Measurements from ENCODE around the gene NOTCH2. TPM values are rescaled to one million over a fixed set of nuclear protein-coding genes. Genes with fewer than 3 reads are reported as not detected.

The NOTCH2 gene
- total and polyA plus RNA-seq, 5 experiments from 2014 or later: 17.8 to 65.2 (median 21.6) TPM

- ATAC-seq (no peak), DNase-seq (no peak)
- Mint-ChIP-seq H3K4me3 (no peak overlapping the region), H3K27me3 (peaks cover 4 to 10% (median 7%) of the 10 kb centered on the region in 5 donors), H3K4me1 (peaks cover 3 to 17% (median 11%) of the 10 kb centered on the region in 4 donors), H3K36me3 (no peaks in the 10 kb centered on the region), H3K9me3 (no peaks in the 10 kb centered on the region), H3K27ac (no peak overlapping the region)
- POLR2A ChIA-PET: no interaction called here
Measured at GRCh38 chr1:119862276-119862675, 207.2 kb downstream of the NOTCH2 start.

Other genes with a start within 250 kb of the NOTCH2 start
- gene ADAM30, start 173.1 kb downstream of the NOTCH2 start, total RNA-seq: not detected
- gene ADAM30, start 173.1 kb downstream of the NOTCH2 start, polyA plus RNA-seq: not detected
- gene SEC22B, start 106.9 kb upstream of the NOTCH2 start, total RNA-seq: 10 to 100 TPM; 46.0 to 49.9 TPM
- 10 to 100 TPM; 15.8 to 17.8 (median 16.9) TPM for gene SEC22B, start 106.9 kb upstream of the NOTCH2 start, polyA plus RNA-seq